AG04449 (cell line): Measurements from ENCODE around the gene CTAGE4.
"Not testable (repeated sequence)": the region's sequence is repeated elsewhere in the genome, so short reads cannot be mapped to it uniquely, and the experiment has no call there.

Experiments
- CTCF ChIA-PET: fragments of 350-600 bp; formaldehyde crosslinking; extraction: SDS; loops from one replicate; lab custom pipeline; 2021; ENCODE audit warnings: antibody characterized with exemption; lab: Yijun Ruan, JAX
- POLR2A ChIA-PET: fragments of 400-600, 350-600 bp; formaldehyde crosslinking; extraction: SDS; loops from one replicate; lab custom pipeline; 2020; ENCODE audit warnings: antibody characterized with exemption, inconsistent platforms; lab: Yijun Ruan, JAX
- DNase-seq: peaks from one replicate; pipeline ENCODE4 v3.0.0-alpha.2; 2010; ENCODE audit warnings: low read depth, low spot score
- H3K4me3 ChIP-seq: 2 replicates; pipeline ENCODE4 v1.5.1; 2011; ENCODE audit warnings: low read depth, mild to moderate bottlenecking, control low read depth, low read length
- TF ChIP-seq, protein P1 (sequence below): IDR thresholded peaks from one replicate; pipeline ENCODE4 v1.5.1; 2011; ENCODE audit warnings: mild to moderate bottlenecking, moderate library complexity, low read length, control low read depth, inconsistent platforms; ENCODE audit not compliant: insufficient read depth; ENCODE audit errors: missing control alignments

The CTAGE4 gene

DNA sequence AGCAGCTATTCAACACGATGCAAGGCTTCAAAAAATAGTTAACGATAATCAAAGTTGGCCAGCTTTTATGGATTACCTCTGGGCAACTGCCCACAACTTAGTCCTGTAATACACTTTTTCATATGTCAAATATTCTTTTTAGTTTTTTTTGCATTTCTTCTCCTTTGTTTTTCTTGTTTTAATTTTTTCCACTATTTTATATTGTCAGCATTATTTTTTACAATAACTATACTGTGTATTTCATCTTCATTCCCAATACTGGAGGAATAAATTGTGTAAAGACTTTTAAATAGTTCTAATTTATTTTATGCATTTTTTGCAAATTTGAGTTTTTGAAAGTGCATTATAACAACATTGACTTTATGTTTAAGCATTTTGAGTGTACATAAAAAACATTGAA lies 18.5 kb upstream of the CTAGE4 start:
- no peak for DNase-seq
- H3K4me3 ChIP-seq = no peak overlapping the region
- ChIA-PET CTCF (no interaction called here), POLR2A (no interaction called here)
- TF ChIP-seq, protein P1, sequence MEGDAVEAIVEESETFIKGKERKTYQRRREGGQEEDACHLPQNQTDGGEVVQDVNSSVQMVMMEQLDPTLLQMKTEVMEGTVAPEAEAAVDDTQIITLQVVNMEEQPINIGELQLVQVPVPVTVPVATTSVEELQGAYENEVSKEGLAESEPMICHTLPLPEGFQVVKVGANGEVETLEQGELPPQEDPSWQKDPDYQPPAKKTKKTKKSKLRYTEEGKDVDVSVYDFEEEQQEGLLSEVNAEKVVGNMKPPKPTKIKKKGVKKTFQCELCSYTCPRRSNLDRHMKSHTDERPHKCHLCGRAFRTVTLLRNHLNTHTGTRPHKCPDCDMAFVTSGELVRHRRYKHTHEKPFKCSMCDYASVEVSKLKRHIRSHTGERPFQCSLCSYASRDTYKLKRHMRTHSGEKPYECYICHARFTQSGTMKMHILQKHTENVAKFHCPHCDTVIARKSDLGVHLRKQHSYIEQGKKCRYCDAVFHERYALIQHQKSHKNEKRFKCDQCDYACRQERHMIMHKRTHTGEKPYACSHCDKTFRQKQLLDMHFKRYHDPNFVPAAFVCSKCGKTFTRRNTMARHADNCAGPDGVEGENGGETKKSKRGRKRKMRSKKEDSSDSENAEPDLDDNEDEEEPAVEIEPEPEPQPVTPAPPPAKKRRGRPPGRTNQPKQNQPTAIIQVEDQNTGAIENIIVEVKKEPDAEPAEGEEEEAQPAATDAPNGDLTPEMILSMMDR = no peak

- POLR2A ChIA-PET, H3K4me3 ChIP-seq, DNase-seq, CTCF ChIA-PET: not testable (repeated sequence)
These were observed 11.5 kb upstream of the CTAGE4 start for GRCh38 chr7:144171594-144172350.

DNA sequence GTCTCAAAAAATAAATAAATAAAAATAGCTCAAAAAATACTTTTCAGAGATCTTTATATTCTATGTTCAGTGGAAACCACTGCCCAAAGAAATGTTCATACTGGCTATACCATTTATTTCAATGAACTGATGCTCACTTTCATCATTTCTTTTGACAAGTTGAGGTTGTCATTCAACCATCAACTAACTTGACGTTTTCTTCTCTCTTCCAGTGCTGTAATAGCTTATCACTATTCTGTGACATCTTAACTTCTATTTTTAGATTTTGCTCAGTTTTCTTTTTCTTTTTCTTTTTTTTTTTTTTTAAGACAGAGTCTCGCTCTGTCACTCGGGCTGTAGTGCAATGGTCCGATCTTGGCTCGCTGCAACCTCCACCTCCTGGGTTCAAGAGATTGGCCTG lies 8.7 kb upstream of the CTAGE4 start:
- ChIA-PET CTCF (no interaction called here), POLR2A (no interaction called here)
- DNase-seq = no peak
- TF ChIP-seq, protein P1 = no peak
- H3K4me3 ChIP-seq = no peak overlapping the region

DNA sequence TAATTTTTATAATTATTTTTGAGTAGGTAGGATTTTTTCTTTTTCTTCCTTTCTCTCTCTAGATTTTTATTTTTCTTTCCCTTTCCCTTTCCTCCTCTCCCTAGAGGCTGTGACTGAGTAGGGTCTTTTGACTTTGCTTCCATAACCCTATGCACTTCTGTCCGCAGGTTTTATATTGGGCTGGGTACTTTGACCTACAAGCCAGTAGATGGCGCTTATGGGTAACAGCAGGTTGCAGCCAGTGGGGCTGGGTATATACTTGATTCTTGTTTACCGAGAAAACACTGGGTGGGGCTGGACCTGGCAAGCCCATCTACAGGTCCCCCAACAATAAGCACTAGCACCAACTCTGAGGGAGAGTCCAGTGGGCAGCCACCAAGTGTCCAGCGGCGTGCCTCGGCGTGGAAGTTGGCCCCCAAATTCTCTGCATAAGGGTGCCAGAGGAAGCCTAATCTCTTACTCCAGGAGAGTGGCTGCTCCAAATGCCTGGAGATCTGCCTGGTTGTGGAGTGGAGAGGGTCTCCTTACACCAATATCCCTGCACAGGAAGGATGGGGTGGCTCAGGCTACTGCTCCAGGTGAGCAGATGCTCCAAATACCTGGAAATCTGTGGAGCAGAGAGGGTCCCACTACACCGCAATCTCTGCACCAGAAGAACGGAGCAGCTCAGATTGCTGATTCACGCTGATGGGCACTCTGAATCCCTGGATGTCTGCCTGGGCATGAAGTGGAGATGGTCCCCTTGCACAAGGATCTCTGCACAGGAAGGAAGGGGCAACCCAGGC lies 4.7 kb upstream of the CTAGE4 start:
- DNase-seq, H3K4me3 ChIP-seq, POLR2A ChIA-PET: not testable (repeated sequence)
- CTCF ChIA-PET = interaction anchor here (1.1 to 1.6 kb wide), 2 partner anchors 12 to 257 kb away, joined by 3 read pairs; no protein-coding TSS in a partner anchor
- TF ChIP-seq, protein P1 = peak; percentile 2

DNA sequence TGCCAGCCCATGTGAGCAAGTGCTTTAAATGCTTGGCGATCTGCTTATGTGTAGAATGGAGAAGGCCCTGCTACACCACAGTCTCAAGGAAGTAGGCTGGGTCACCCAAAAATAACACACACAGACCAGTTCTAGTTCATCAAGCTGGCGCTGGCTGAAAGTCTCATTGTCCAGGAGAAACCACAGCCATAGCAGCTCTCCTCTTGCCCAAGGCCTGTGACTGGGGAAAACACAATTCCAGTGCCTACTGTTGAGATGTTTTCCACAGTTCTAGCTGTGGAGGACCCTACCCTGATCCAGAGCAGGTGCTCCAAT lies 4.1 kb upstream of the CTAGE4 start:
- POLR2A ChIA-PET, CTCF ChIA-PET, H3K4me3 ChIP-seq, DNase-seq: not testable (repeated sequence)

DNA sequence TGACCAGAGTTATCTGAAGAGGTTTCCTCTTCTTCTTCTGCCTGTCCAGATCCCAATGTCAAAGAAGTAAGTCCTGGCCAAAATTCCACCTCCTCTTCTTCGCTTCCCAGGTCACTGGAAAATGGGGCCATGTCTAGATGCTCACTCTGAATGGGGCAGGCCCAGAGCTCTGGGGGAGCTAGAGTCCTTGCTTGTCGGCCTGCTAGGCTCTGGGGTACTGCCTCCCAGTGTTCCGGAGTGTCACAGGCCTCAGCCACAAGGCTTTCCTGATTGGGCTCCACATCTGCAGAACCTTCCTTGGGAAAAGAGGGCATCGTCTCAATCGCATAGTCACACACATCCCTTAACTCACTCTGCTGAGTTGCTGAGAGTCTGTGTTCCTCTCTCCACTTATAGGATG lies 4.6 kb downstream of the CTAGE4 start:
- H3K4me3 ChIP-seq, CTCF ChIA-PET, DNase-seq, POLR2A ChIA-PET: not testable (repeated sequence)

DNA sequence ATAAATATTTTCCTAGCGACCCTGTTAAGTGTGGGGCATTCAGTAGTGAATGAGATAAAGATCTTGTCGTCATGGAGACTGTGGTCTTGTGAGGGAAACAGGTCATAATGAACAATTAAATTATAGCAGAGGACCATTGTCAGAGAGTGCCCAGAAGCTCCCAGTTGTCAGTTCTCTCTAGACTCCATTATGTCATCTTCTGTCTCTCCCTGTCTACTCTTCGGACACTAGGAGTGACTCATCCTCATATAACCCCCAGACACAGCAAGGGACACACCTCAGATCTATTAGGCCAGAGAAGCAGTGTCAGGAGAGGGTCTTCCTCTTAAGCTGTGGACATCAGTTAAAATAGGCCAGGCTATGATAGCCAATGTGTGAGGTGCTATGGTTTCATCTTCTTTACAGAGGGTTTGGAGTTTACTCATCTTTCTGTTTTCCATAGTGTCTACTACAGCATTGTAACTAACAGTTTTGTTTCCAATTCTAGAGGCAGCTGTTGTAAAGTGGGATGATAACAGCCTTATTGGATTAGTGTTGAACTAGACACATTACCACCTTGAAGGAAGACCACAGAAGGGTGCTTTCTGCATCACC lies 5.4 kb downstream of the CTAGE4 start:
- POLR2A ChIA-PET, DNase-seq, CTCF ChIA-PET, H3K4me3 ChIP-seq: not testable (repeated sequence)

- CTCF ChIA-PET, H3K4me3 ChIP-seq, DNase-seq, POLR2A ChIA-PET: not testable (repeated sequence)
These were observed 10.5 kb downstream of the CTAGE4 start for GRCh38 chr7:144193782-144194181.

GRCh38 chr7:144194453-144194852 lies 11.2 kb downstream of the CTAGE4 start:
- H3K4me3 ChIP-seq, POLR2A ChIA-PET, DNase-seq, CTCF ChIA-PET: not testable (repeated sequence)

DNA sequence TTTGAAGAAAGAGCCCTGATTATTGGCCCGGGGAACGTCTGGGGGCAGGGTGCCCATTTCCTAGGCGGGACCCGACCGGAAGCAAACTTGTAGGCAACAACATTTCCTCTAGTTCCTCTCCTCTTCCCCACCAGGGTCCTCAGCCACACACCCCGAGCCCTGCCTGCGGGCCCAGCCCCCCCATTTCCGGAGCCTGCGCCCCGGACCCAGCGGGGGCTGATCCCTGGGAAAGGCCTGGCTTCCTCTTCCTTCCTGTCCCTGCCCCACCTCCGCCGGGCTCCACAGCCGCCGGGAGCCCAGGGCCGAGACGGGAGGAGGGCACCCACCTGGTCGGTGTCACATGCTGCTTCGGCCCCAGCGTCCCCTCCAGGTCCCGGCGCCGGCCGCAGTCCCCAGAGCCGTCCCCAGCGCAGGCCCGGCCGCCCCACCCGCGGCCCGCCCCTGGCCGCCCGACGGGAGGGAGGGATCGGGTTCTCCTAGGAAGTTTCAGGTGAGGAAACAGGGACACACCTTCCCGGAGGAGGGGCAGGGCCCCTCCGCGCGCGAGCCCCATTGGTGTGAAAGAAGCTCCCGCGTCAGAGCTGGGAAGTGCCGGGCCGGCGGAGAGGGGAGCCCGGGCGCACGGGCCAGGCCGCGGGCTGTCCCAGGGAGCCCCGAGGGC lies 12.1 kb downstream of the CTAGE4 start, which contains the start of gene ARHGEF35:
Gene ARHGEF35 (minus strand): TSS at position 622 of the 661 bp plus-strand sequence. CDS start 7,450 bp downstream, outside the sequence.
- DNase-seq, POLR2A ChIA-PET, CTCF ChIA-PET, H3K4me3 ChIP-seq: not testable (repeated sequence)

DNA sequence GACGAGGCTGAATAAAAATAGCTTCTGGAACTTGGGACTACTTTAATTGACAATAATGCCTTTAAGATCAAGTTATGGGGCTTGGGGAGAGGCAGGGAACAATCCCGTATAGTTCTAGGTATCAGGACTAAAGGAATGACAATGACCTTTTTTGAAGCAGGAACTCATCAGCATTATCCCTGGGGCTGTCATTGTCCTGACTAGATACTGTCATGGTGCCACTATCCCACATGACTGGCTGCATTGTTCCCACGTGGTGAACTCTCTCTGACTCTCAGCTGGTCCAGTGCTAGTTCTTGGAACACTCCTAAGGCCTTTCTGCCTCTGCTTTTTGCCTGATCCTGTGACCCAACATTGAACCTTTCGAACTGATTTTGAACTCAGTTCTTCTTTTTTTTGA lies 15.7 kb downstream of the CTAGE4 start:
- POLR2A ChIA-PET, CTCF ChIA-PET, DNase-seq, H3K4me3 ChIP-seq: not testable (repeated sequence)

DNA sequence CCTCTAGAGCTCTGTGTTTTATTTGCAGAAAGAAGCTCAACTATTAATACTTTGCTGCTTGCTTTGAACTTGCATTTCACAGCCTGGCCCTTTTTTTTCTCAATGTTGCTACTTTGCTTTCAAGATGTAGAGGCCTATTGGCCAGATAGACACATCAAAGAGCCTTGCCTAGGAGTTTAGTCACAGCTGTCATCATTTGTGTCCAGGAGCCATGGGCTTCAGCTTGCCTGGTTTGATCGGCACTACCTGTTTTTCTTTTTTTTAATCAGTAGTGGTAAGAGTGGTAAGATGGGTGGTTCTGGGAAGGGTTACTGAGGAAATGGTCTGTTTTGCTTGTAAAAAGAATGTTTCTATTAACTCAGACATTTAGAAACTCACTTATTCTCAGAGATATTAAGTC lies 18.7 kb downstream of the CTAGE4 start:
- DNase-seq, H3K4me3 ChIP-seq, CTCF ChIA-PET, POLR2A ChIA-PET: not testable (repeated sequence)
